WERI-Rb-1 (cell line): ENCODE data around the gene SERPINA12.

Source experiments
- DNase-seq: peaks from one replicate; pipeline ENCODE4 v3.0.0-alpha.2; 2020
- H3K27ac ChIP-seq: fragments of 250-450 bp; sonication (Bioruptor Pico); 2 replicates; pipeline ENCODE4 v1.5.1; 2020; ENCODE audit warnings: mild to moderate bottlenecking, moderate library complexity
- H3K27me3 ChIP-seq: fragments of 250-450 bp; sonication (Bioruptor Pico); 2 replicates; pipeline ENCODE4 v1.5.1; 2021; ENCODE audit warnings: mild to moderate bottlenecking, low read depth, moderate library complexity; ENCODE audit not compliant: insufficient read depth, severe bottlenecking
- H3K36me3 ChIP-seq: fragments of 250-450 bp; sonication (Bioruptor Pico); 2 replicates; pipeline ENCODE4 v1.5.1; 2020; ENCODE audit warnings: mild to moderate bottlenecking, moderate library complexity
- H3K4me3 ChIP-seq: 2 replicates; pipeline ENCODE4 v1.5.1; 2011; ENCODE audit warnings: low read depth, mild to moderate bottlenecking, control low read depth, low read length
- H3K9me3 ChIP-seq: fragments of 250-450 bp; sonication (Bioruptor Pico); 2 replicates; pipeline ENCODE4 v1.5.1; 2021; ENCODE audit warnings: mild to moderate bottlenecking, moderate library complexity; ENCODE audit not compliant: severe bottlenecking
- TF ChIP-seq, protein P1 (sequence below): IDR thresholded peaks from 2 replicates; pipeline ENCODE4 v1.5.1; 2011; ENCODE audit warnings: low read depth, mild to moderate bottlenecking, control low read depth, inconsistent platforms, low read length

The SERPINA12 gene

DNA sequence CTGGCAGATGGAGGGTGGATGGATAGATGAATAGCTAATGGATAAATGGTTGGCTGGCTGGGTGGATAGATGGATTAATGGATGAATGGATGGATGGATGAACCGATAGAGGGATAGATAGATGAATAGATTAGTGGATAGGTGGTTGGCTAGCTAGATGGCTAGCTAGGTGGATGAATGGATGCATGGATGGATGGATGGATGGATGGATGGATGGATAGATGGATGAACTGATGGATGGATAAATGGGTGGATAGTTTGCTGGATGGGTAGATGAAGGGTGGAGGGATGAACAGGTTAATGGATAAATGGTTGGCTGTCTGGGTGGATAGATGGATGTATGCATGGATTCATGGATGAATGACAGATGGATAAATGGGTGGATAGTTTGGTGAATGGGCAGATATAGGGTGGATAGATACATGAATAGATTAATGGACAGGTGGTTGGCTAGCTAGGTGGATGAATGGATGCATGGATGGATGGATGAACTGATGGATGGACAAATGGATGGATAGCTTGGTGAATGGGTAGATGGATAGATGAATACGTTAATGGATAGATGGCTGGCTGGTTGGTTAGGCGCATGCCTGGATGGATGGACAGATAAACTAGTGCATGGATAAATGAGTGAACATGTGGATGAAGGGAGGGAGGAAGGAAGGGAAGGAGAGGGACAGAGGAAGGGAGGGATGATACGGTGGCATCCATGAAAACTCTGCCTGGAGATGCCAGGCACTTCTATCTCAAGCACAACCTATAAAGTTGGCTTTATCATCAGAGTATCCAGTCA, 41.3 kb downstream of the SERPINA12 start:
- no peak overlapping the region for H3K4me3 ChIP-seq
- peaks cover 89% of the 10 kb centered on the region for H3K27me3 ChIP-seq
- H3K36me3 ChIP-seq, result no peaks in the 10 kb centered on the region
- no peaks in the 10 kb centered on the region for H3K9me3 ChIP-seq
- TF ChIP-seq, protein P1, sequence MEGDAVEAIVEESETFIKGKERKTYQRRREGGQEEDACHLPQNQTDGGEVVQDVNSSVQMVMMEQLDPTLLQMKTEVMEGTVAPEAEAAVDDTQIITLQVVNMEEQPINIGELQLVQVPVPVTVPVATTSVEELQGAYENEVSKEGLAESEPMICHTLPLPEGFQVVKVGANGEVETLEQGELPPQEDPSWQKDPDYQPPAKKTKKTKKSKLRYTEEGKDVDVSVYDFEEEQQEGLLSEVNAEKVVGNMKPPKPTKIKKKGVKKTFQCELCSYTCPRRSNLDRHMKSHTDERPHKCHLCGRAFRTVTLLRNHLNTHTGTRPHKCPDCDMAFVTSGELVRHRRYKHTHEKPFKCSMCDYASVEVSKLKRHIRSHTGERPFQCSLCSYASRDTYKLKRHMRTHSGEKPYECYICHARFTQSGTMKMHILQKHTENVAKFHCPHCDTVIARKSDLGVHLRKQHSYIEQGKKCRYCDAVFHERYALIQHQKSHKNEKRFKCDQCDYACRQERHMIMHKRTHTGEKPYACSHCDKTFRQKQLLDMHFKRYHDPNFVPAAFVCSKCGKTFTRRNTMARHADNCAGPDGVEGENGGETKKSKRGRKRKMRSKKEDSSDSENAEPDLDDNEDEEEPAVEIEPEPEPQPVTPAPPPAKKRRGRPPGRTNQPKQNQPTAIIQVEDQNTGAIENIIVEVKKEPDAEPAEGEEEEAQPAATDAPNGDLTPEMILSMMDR, result no peak
- DNase-seq, result no peak
- H3K27ac ChIP-seq, result no peak overlapping the region

GRCh38 chr14:94466706-94467370, 42.4 kb downstream of the SERPINA12 start:
- Histone ChIP-seq H3K9me3 (no peaks in the 10 kb centered on the region), H3K27me3 (peaks cover 89% of the 10 kb centered on the region), H3K4me3 (no peak overlapping the region), H3K27ac (no peak overlapping the region), H3K36me3 (no peaks in the 10 kb centered on the region)
- TF ChIP-seq, protein P1, result no peak
- DNase-seq, result no peak

DNA sequence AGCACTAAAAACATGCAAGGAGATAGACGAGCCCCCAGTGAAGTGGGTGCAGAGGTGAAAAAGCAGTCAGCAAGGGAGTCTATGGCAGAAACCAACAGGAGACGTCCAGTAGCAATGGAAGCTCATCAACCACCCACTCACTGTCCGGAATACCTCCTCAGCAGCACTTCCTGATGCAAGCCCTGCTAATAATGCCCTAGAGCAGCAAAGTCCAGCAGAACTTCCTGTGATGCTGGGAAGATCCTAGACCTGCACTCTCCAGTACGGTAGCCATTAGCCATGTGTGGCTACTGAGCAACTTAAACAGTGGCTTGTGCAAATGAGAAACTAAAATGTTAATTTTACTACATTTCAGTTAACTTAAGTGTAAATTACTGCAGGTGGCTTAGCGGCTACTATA, 44.2 kb downstream of the SERPINA12 start:
- no peaks in the 10 kb centered on the region for H3K36me3 ChIP-seq
- H3K27me3 ChIP-seq, result peaks cover 91% of the 10 kb centered on the region
- no peak for DNase-seq
- H3K27ac ChIP-seq, result no peak overlapping the region
- no peaks in the 10 kb centered on the region for H3K9me3 ChIP-seq
- no peak overlapping the region for H3K4me3 ChIP-seq
- TF ChIP-seq, protein P1, result no peak

GRCh38 chr14:94464290-94464689, 45.0 kb downstream of the SERPINA12 start:
- no peak for DNase-seq
- no peak overlapping the region for H3K4me3 ChIP-seq
- TF ChIP-seq, protein P1, result no peak
- no peaks in the 10 kb centered on the region for H3K9me3 ChIP-seq
- H3K27me3 ChIP-seq, result peaks cover 89% of the 10 kb centered on the region
- H3K36me3 ChIP-seq, result no peaks in the 10 kb centered on the region
- H3K27ac ChIP-seq, result no peak overlapping the region

DNA sequence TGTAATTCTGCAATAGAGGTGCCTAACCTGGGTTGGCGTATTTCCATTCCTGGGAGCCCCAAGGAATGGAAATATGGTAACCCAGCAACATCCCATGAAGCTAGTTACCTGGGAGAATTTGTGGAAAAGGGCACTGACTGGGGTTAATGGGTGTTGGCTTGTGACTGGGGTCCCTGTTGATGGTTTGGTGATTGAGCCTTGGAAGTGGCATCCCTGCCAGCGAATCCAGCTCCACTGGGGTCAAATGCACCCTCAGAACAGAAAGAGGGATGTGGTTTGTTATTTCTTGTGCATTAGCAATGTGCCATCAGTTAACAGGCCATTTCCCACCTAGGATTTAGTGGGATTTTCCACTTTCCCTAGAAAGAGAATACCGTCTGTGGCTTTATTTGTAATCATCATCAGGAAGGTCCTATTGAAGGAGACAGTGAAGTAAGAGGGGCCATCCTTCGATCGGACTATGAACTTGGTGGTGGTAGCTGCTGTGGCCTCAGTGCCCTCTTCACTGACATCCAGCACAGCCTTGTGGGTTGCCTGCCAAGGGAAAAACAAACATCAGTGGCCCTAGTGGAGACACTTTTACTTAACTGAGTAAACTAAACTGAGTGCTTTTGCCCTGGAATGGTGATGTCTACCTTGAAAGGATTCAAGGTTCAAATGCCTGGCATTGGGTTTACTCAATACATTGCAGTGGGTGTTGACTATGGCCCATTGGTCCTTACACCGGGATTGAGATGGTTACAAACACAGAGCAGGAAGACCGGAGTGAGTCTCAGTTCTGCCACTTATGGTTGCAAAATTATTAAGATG, 46.3 kb downstream of the SERPINA12 start:
- TF ChIP-seq, protein P1, result no peak
- Histone ChIP-seq H3K36me3 (no peaks in the 10 kb centered on the region), H3K27me3 (peaks cover 89% of the 10 kb centered on the region), H3K4me3 (no peak overlapping the region), H3K27ac (no peak overlapping the region), H3K9me3 (no peaks in the 10 kb centered on the region)
- DNase-seq, result no peak
